GM06990 (cell line): ENCODE measurements around the gene DUT.

ENCODE experiments used
- DNase-seq: peaks from one replicate; pipeline ENCODE4 v3.0.0-alpha.2; 2011; ENCODE audit not compliant: insufficient read length; ENCODE audit errors: extremely low read depth
- H3K27me3 ChIP-seq: replicated peaks from 2 replicates; pipeline ENCODE4 v1.6.0; 2011; ENCODE audit warnings: low read length; ENCODE audit not compliant: control insufficient read depth, insufficient read depth
- H3K36me3 ChIP-seq: 2 replicates; pipeline ENCODE4 v1.5.1; 2011; ENCODE audit warnings: low read length; ENCODE audit not compliant: control insufficient read depth, insufficient read depth
- H3K4me3 ChIP-seq: replicated peaks from 2 replicates; pipeline ENCODE4 v1.5.1; 2011; ENCODE audit warnings: low read depth, mild to moderate bottlenecking, control low read depth, low read length
- TF ChIP-seq, protein P1 (sequence below): IDR thresholded peaks from 2 replicates; pipeline ENCODE4 v1.5.1; 2011; ENCODE audit warnings: low read length, control low read depth, mild to moderate bottlenecking, inconsistent platforms; ENCODE audit not compliant: insufficient read depth, poor library complexity, severe bottlenecking

The DUT gene

GRCh38 chr15:48365575-48365974 is 34.3 kb downstream of the DUT start:
- TF ChIP-seq, protein P1, sequence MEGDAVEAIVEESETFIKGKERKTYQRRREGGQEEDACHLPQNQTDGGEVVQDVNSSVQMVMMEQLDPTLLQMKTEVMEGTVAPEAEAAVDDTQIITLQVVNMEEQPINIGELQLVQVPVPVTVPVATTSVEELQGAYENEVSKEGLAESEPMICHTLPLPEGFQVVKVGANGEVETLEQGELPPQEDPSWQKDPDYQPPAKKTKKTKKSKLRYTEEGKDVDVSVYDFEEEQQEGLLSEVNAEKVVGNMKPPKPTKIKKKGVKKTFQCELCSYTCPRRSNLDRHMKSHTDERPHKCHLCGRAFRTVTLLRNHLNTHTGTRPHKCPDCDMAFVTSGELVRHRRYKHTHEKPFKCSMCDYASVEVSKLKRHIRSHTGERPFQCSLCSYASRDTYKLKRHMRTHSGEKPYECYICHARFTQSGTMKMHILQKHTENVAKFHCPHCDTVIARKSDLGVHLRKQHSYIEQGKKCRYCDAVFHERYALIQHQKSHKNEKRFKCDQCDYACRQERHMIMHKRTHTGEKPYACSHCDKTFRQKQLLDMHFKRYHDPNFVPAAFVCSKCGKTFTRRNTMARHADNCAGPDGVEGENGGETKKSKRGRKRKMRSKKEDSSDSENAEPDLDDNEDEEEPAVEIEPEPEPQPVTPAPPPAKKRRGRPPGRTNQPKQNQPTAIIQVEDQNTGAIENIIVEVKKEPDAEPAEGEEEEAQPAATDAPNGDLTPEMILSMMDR: no peak
- DNase-seq: no peak
- no peak overlapping the region for H3K4me3 ChIP-seq
- no peaks in the 10 kb centered on the region for H3K36me3 ChIP-seq
- H3K27me3 ChIP-seq: no peaks in the 10 kb centered on the region

GRCh38 chr15:48366584-48367312 is 35.5 kb downstream of the DUT start:
- Histone ChIP-seq H3K4me3 (no peak overlapping the region), H3K27me3 (no peaks in the 10 kb centered on the region), H3K36me3 (no peaks in the 10 kb centered on the region)
- no peak for DNase-seq
- TF ChIP-seq, protein P1: no peak

DNA sequence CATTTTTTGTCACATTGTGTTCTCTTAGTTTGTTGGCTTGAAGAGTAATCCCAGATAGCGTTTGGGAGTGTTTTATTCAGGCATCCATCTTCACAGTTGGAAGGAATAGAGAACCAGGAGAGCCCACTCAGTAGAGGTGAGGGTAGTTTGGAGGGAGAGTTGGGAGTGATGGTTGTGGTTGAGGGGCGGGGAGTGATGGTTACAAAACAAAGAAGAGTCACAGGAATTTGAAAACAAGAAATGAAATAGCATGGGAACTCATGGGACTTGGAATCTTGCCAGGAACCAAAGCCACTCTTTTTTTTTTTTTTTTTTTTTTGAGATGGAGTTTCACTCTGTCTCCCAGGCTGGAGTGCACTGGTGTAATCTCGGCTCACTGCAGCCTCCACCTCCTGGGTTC is 36.3 kb downstream of the DUT start:
- TF ChIP-seq, protein P1: no peak
- H3K36me3 ChIP-seq: no peaks in the 10 kb centered on the region
- no peaks in the 10 kb centered on the region for H3K27me3 ChIP-seq
- H3K4me3 ChIP-seq: no peak overlapping the region
- DNase-seq: no peak

GRCh38 chr15:48370460-48370859 is 39.2 kb downstream of the DUT start:
- TF ChIP-seq, protein P1: no peak
- no peak overlapping the region for H3K4me3 ChIP-seq
- no peaks in the 10 kb centered on the region for H3K36me3 ChIP-seq
- no peak for DNase-seq
- H3K27me3 ChIP-seq: no peaks in the 10 kb centered on the region

GRCh38 chr15:48371550-48371949 is 40.3 kb downstream of the DUT start:
- Histone ChIP-seq H3K4me3 (no peak overlapping the region), H3K36me3 (no peaks in the 10 kb centered on the region), H3K27me3 (no peaks in the 10 kb centered on the region)
- DNase-seq: no peak
- TF ChIP-seq, protein P1: no peak

GRCh38 chr15:48371961-48372360 is 40.7 kb downstream of the DUT start:
- TF ChIP-seq, protein P1: no peak

More at GRCh38 chr15:48371961-48372360, 40.7 kb downstream of the DUT start:
- Histone ChIP-seq H3K36me3 (no peaks in the 10 kb centered on the region), H3K27me3 (no peaks in the 10 kb centered on the region), H3K4me3 (no peak overlapping the region)
- no peak for DNase-seq
